Measurements from ENCODE around the gene DIS3L2.

DIS3L2 gene

DNA sequence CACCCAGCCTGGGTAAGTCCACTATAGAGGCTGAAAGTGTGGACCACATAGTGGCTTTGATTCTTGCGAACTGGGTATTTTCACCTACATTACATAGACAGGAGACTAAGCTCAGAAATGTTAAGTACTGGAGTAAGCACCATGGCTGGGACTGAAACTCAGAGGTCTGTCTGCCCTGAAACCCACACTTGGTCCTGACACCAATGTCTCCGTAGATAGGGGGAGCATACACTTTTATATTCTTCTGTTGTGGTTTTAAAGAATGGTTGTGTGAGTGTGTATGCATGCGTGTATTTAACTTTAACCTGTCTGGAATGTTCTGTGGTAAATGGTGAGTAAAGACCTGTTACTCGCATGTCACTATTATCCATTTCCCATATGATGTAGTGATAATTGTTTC is 25.0 kb upstream of the DIS3L2 start:
- TF ChIP-seq, protein P1, sequence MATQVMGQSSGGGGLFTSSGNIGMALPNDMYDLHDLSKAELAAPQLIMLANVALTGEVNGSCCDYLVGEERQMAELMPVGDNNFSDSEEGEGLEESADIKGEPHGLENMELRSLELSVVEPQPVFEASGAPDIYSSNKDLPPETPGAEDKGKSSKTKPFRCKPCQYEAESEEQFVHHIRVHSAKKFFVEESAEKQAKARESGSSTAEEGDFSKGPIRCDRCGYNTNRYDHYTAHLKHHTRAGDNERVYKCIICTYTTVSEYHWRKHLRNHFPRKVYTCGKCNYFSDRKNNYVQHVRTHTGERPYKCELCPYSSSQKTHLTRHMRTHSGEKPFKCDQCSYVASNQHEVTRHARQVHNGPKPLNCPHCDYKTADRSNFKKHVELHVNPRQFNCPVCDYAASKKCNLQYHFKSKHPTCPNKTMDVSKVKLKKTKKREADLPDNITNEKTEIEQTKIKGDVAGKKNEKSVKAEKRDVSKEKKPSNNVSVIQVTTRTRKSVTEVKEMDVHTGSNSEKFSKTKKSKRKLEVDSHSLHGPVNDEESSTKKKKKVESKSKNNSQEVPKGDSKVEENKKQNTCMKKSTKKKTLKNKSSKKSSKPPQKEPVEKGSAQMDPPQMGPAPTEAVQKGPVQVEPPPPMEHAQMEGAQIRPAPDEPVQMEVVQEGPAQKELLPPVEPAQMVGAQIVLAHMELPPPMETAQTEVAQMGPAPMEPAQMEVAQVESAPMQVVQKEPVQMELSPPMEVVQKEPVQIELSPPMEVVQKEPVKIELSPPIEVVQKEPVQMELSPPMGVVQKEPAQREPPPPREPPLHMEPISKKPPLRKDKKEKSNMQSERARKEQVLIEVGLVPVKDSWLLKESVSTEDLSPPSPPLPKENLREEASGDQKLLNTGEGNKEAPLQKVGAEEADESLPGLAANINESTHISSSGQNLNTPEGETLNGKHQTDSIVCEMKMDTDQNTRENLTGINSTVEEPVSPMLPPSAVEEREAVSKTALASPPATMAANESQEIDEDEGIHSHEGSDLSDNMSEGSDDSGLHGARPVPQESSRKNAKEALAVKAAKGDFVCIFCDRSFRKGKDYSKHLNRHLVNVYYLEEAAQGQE (IDR thresholded peaks at IDR 0.05; ENCODE audit: insufficient read depth in 1 of 2, low read depth in 2 of 2, low read length in 2 of 2), result no peak
- TF ChIP-seq FOXP2 (optimal IDR thresholded peaks at IDR 0.05; ENCODE audit: borderline replicate concordance, extremely low read depth, extremely low read length, insufficient read depth) (no peak), TAF1 (IDR thresholded peaks at IDR 0.05; ENCODE audit: borderline replicate concordance, insufficient read depth, low read length) (no peak), POLR2AphosphoS5 (IDR thresholded peaks at IDR 0.05; ENCODE audit: low read depth, low read length) (no peak), SIN3A (IDR thresholded peaks at IDR 0.05; ENCODE audit: borderline replicate concordance, insufficient read depth, low read length) (no peak)

DNA sequence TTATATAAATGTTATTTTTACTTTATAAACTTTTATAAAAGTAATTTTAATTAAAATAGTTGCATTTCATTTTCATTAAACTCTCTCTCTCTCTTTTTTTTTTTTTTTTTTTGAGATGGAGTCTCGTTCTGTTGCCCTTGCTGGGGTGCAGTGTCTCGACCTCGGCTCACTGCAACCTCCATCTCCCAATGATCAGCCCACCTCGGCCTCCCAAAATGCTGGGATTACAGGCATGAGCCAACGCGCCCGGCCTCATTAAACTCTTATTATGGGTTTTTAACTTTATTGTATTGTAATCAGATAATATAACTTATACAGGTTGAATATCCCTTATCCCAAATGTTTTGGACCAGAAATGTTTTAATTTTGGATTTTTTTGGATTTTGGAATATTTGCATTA is 24.5 kb upstream of the DIS3L2 start:
- TF ChIP-seq SIN3A (IDR thresholded peaks at IDR 0.05; ENCODE audit: borderline replicate concordance, insufficient read depth, low read length), result no peak
- TF ChIP-seq POLR2AphosphoS5 (IDR thresholded peaks at IDR 0.05; ENCODE audit: low read depth, low read length), result no peak
- TF ChIP-seq FOXP2 (optimal IDR thresholded peaks at IDR 0.05; ENCODE audit: borderline replicate concordance, extremely low read depth, extremely low read length, insufficient read depth), result no peak
- TF ChIP-seq TAF1 (IDR thresholded peaks at IDR 0.05; ENCODE audit: borderline replicate concordance, insufficient read depth, low read length), result no peak
- TF ChIP-seq, protein P1 (IDR thresholded peaks at IDR 0.05; ENCODE audit: insufficient read depth in 1 of 2, low read depth in 2 of 2, low read length in 2 of 2), result no peak

DNA sequence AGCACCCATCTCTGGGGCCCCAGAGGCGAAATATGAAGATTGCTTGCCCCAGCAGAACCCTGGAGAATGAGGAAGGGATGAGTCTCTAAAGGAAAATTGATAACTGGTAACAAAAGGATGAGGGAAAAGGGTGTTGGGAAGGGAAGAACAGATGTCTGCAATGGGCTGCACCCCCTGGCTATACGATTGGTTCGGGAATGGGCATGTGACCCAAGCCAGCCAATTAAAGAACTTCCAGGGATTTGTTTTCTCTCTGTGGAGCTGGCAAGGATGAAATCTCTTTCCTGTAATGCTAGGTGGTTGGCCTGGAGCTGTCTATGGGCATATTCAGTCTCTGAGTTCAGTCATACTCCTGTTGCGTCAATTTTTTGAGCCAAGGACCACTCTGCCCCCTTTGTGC is 22.5 kb upstream of the DIS3L2 start:
- TF ChIP-seq FOXP2 (optimal IDR thresholded peaks at IDR 0.05; ENCODE audit: borderline replicate concordance, extremely low read depth, extremely low read length, insufficient read depth) (no peak), POLR2AphosphoS5 (IDR thresholded peaks at IDR 0.05; ENCODE audit: low read depth, low read length) (no peak), TAF1 (IDR thresholded peaks at IDR 0.05; ENCODE audit: borderline replicate concordance, insufficient read depth, low read length) (no peak), SIN3A (IDR thresholded peaks at IDR 0.05; ENCODE audit: borderline replicate concordance, insufficient read depth, low read length) (no peak)
- TF ChIP-seq, protein P1 (IDR thresholded peaks at IDR 0.05; ENCODE audit: insufficient read depth in 1 of 2, low read depth in 2 of 2, low read length in 2 of 2), result no peak

DNA sequence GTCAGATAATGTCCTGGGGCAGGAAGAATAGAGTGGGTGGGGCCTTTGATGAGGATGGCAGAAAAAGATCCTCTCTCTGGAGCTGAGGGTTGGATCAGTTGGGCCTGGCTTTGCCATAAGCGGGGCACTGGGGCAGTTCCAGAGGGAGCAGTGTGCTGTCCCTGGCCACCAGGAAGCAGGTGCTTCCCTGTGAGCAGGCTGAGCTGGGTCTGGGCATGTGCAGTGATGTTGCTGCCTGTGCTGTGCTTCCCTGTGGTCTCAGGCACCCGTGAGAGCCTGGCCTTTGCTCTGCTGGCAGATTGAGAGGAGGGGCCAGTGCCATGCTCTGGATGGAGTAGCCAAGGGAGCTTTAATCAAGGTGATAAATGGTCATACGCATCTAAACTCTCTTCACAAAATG is 20.7 kb upstream of the DIS3L2 start:
- no peak for TF ChIP-seq POLR2AphosphoS5 (IDR thresholded peaks at IDR 0.05; ENCODE audit: low read depth, low read length)
- no peak for TF ChIP-seq TAF1 (IDR thresholded peaks at IDR 0.05; ENCODE audit: borderline replicate concordance, insufficient read depth, low read length)
- no peak for TF ChIP-seq FOXP2 (optimal IDR thresholded peaks at IDR 0.05; ENCODE audit: borderline replicate concordance, extremely low read depth, extremely low read length, insufficient read depth)
- no peak for TF ChIP-seq SIN3A (IDR thresholded peaks at IDR 0.05; ENCODE audit: borderline replicate concordance, insufficient read depth, low read length)
- TF ChIP-seq, protein P1 (IDR thresholded peaks at IDR 0.05; ENCODE audit: insufficient read depth in 1 of 2, low read depth in 2 of 2, low read length in 2 of 2), result no peak

DNA sequence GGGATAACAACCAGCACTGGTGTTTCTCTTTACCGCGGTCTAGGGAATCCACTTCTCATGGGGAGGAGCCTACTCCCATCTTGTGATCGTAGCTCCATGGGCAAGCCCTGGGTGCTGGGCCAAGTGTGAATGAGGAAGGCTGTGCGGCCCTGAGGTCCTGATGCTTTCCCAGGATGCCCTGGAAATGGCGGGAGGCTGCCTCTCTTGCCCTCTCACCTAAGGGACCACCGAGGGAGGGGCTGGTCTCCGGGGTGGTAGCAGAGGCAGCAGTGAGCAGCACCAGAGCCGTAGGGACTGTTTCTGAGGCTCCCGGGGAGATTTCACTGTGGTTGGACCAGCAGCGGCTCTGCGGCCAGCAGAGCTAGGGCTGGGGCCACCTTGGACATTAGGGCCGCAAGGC is 19.8 kb upstream of the DIS3L2 start:
- no peak for TF ChIP-seq SIN3A (IDR thresholded peaks at IDR 0.05; ENCODE audit: borderline replicate concordance, insufficient read depth, low read length)
- TF ChIP-seq, protein P1 (IDR thresholded peaks at IDR 0.05; ENCODE audit: insufficient read depth in 1 of 2, low read depth in 2 of 2, low read length in 2 of 2), result no peak
- no peak for TF ChIP-seq FOXP2 (optimal IDR thresholded peaks at IDR 0.05; ENCODE audit: borderline replicate concordance, extremely low read depth, extremely low read length, insufficient read depth)
- no peak for TF ChIP-seq POLR2AphosphoS5 (IDR thresholded peaks at IDR 0.05; ENCODE audit: low read depth, low read length)
- no peak for TF ChIP-seq TAF1 (IDR thresholded peaks at IDR 0.05; ENCODE audit: borderline replicate concordance, insufficient read depth, low read length)

Data from PFSK-1 (cell line).